ENCODE data around the gene GAPDHS. TPM values are rescaled to one million over a fixed set of nuclear protein-coding genes. Genes with fewer than 3 reads are reported as not detected.

The GAPDHS gene
- total RNA-seq, 1 experiment from 2014 or later, result not detected

GRCh38 chr19:35554076-35554475 is 20.8 kb downstream of the GAPDHS start:
- H3K4me3 ChIP-seq (ENCODE audit: low read length), result no peak overlapping the region
- H3K4me2 ChIP-seq (ENCODE audit: low read depth, low read length, poor library complexity, severe bottlenecking), result no peak overlapping the region
- no peaks in the 10 kb centered on the region for H3K79me2 ChIP-seq (ENCODE audit: low read length)
- H3K9ac ChIP-seq (ENCODE audit: low read length), result no peak overlapping the region
- no peak overlapping the region for H3K27ac ChIP-seq (ENCODE audit: low read length)
- no peak overlapping the region for H2AFZ ChIP-seq (ENCODE audit: low read length)
- peaks cover 4% of the 10 kb centered on the region for H3K4me1 ChIP-seq (ENCODE audit: low read length)
- no peaks in the 10 kb centered on the region for H3K27me3 ChIP-seq (ENCODE audit: low read length)
- no peaks in the 10 kb centered on the region for H3K9me3 ChIP-seq (ENCODE audit: low read length)
- 0 out of 2 replicates have a peak, but pooled peaks cover 5% of the 10 kb centered on the region for H4K20me1 ChIP-seq (ENCODE audit: insufficient read depth, low read depth, low read length)
- H3K9me2 ChIP-seq (replicated peaks; ENCODE audit: insufficient read depth, low read length), result no peaks in the 10 kb centered on the region
- no peak for DNase-seq
- no peaks in the 10 kb centered on the region for H3K36me3 ChIP-seq (ENCODE audit: insufficient read depth, low read length)

GRCh38 chr19:35555301-35556005 is 22.2 kb downstream of the GAPDHS start:
- no peak overlapping the region for H3K4me2 ChIP-seq (ENCODE audit: low read depth, low read length, poor library complexity, severe bottlenecking)
- no peaks in the 10 kb centered on the region for H3K27me3 ChIP-seq (ENCODE audit: low read length)
- H3K36me3 ChIP-seq (ENCODE audit: insufficient read depth, low read length), result no peaks in the 10 kb centered on the region
- peaks cover 11% of the 10 kb centered on the region for H3K4me1 ChIP-seq (ENCODE audit: low read length)
- H3K79me2 ChIP-seq (ENCODE audit: low read length), result no peaks in the 10 kb centered on the region
- no peak overlapping the region for H3K9ac ChIP-seq (ENCODE audit: low read length)
- no peak overlapping the region for H2AFZ ChIP-seq (ENCODE audit: low read length)
- no peaks in the 10 kb centered on the region for H3K9me2 ChIP-seq (replicated peaks; ENCODE audit: insufficient read depth, low read length)
- DNase-seq, result peak; percentile 67
- no peaks in the 10 kb centered on the region for H3K9me3 ChIP-seq (ENCODE audit: low read length)
- H4K20me1 ChIP-seq (ENCODE audit: insufficient read depth, low read depth, low read length), result no peaks in the 10 kb centered on the region
- no peak overlapping the region for H3K4me3 ChIP-seq (ENCODE audit: low read length)
- no peak overlapping the region for H3K27ac ChIP-seq (ENCODE audit: low read length)

DNA sequence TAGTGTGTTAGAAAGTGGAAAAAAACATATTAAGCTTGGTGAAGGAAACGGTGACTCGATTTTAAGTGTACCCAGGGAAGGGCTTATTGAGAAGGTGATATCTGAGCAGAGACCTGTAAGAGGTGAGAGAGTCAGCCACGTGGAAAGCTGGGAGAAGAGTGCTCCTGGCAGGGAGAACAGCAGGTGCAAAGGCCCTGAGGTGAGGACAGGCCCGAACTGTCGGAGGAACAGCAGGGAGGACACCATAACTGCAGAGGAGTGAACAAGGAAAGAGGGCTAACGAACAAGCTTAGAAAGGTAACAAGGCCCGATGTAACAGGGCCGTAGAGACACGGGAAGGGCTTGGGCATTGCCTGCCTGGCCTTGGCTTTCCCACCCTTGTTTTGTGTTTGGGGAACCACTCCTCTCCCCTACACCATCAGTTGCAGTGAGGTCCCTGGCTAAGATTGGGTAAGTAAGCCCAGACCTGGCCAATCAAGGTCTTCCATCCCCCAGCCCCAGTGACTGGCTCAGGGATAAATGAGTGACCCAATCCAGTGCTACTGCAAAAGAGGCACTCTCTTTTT is 22.9 kb downstream of the GAPDHS start:
- Histone ChIP-seq H3K36me3 (ENCODE audit: insufficient read depth, low read length) (no peaks in the 10 kb centered on the region), H3K4me1 (ENCODE audit: low read length) (peaks cover 11% of the 10 kb centered on the region), H3K9ac (ENCODE audit: low read length) (no peak overlapping the region), H3K27me3 (ENCODE audit: low read length) (no peaks in the 10 kb centered on the region), H3K79me2 (ENCODE audit: low read length) (no peaks in the 10 kb centered on the region), H2AFZ (ENCODE audit: low read length) (no peak overlapping the region), H3K4me3 (ENCODE audit: low read length) (no peak overlapping the region), H4K20me1 (ENCODE audit: insufficient read depth, low read depth, low read length) (no peaks in the 10 kb centered on the region), H3K9me3 (ENCODE audit: low read length) (no peaks in the 10 kb centered on the region), H3K27ac (ENCODE audit: low read length) (no peak overlapping the region), H3K4me2 (ENCODE audit: low read depth, low read length, poor library complexity, severe bottlenecking) (no peak overlapping the region), H3K9me2 (replicated peaks; ENCODE audit: insufficient read depth, low read length) (no peaks in the 10 kb centered on the region)
- no peak for DNase-seq

- H3K4me1 ChIP-seq (ENCODE audit: low read length), result peaks cover 11% of the 10 kb centered on the region
- no peaks in the 10 kb centered on the region for H4K20me1 ChIP-seq (ENCODE audit: insufficient read depth, low read depth, low read length)
- H2AFZ ChIP-seq (ENCODE audit: low read length), result no peak overlapping the region
- H3K27me3 ChIP-seq (ENCODE audit: low read length), result no peaks in the 10 kb centered on the region
- no peaks in the 10 kb centered on the region for H3K36me3 ChIP-seq (ENCODE audit: insufficient read depth, low read length)
- no peaks in the 10 kb centered on the region for H3K9me3 ChIP-seq (ENCODE audit: low read length)
- no peaks in the 10 kb centered on the region for H3K9me2 ChIP-seq (replicated peaks; ENCODE audit: insufficient read depth, low read length)
- H3K4me2 ChIP-seq (ENCODE audit: low read depth, low read length, poor library complexity, severe bottlenecking), result no peak overlapping the region
- no peak overlapping the region for H3K4me3 ChIP-seq (ENCODE audit: low read length)
- no peak for DNase-seq
- no peaks in the 10 kb centered on the region for H3K79me2 ChIP-seq (ENCODE audit: low read length)
- no peak overlapping the region for H3K9ac ChIP-seq (ENCODE audit: low read length)
- no peak overlapping the region for H3K27ac ChIP-seq (ENCODE audit: low read length)
These were observed 23.7 kb downstream of the GAPDHS start for GRCh38 chr19:35556846-35557538.

GRCh38 chr19:35557539-35558399 is 24.5 kb downstream of the GAPDHS start:
- Histone ChIP-seq H3K9ac (ENCODE audit: low read length) (no peak overlapping the region), H3K79me2 (ENCODE audit: low read length) (no peaks in the 10 kb centered on the region), H4K20me1 (ENCODE audit: insufficient read depth, low read depth, low read length) (no peaks in the 10 kb centered on the region), H3K4me1 (ENCODE audit: low read length) (peaks cover 11% of the 10 kb centered on the region), H3K4me2 (ENCODE audit: low read depth, low read length, poor library complexity, severe bottlenecking) (no peak overlapping the region), H3K4me3 (ENCODE audit: low read length) (no peak overlapping the region), H3K9me2 (replicated peaks; ENCODE audit: insufficient read depth, low read length) (no peaks in the 10 kb centered on the region), H3K27ac (ENCODE audit: low read length) (no peak overlapping the region), H2AFZ (ENCODE audit: low read length) (no peak overlapping the region), H3K36me3 (ENCODE audit: insufficient read depth, low read length) (no peaks in the 10 kb centered on the region), H3K9me3 (ENCODE audit: low read length) (no peaks in the 10 kb centered on the region), H3K27me3 (ENCODE audit: low read length) (no peaks in the 10 kb centered on the region)
- DNase-seq, result no peak

GRCh38 chr19:35558400-35559280 is 25.4 kb downstream of the GAPDHS start:
- Histone ChIP-seq H3K9ac (ENCODE audit: low read length) (no peak overlapping the region), H3K4me1 (ENCODE audit: low read length) (peaks cover 11% of the 10 kb centered on the region), H3K9me2 (replicated peaks; ENCODE audit: insufficient read depth, low read length) (no peaks in the 10 kb centered on the region), H2AFZ (ENCODE audit: low read length) (no peak overlapping the region), H3K9me3 (ENCODE audit: low read length) (no peaks in the 10 kb centered on the region), H3K4me3 (ENCODE audit: low read length) (no peak overlapping the region; the same call in 1 of the 2 replicates), H3K36me3 (ENCODE audit: insufficient read depth, low read length) (no peaks in the 10 kb centered on the region), H4K20me1 (ENCODE audit: insufficient read depth, low read depth, low read length) (no peaks in the 10 kb centered on the region), H3K79me2 (ENCODE audit: low read length) (no peaks in the 10 kb centered on the region), H3K27me3 (ENCODE audit: low read length) (no peaks in the 10 kb centered on the region), H3K4me2 (ENCODE audit: low read depth, low read length, poor library complexity, severe bottlenecking) (no peak overlapping the region), H3K27ac (ENCODE audit: low read length) (no peak overlapping the region)
- no peak for DNase-seq

GRCh38 chr19:35559281-35559659 is 26.0 kb downstream of the GAPDHS start:
- no peaks in the 10 kb centered on the region for H3K9me2 ChIP-seq (replicated peaks; ENCODE audit: insufficient read depth, low read length)
- no peaks in the 10 kb centered on the region for H3K27me3 ChIP-seq (ENCODE audit: low read length)
- H3K79me2 ChIP-seq (ENCODE audit: low read length), result no peaks in the 10 kb centered on the region
- H3K4me2 ChIP-seq (ENCODE audit: low read depth, low read length, poor library complexity, severe bottlenecking), result no peak overlapping the region
- no peak overlapping the region for H3K9ac ChIP-seq (ENCODE audit: low read length)
- H3K27ac ChIP-seq (ENCODE audit: low read length), result no peak overlapping the region
- H2AFZ ChIP-seq (ENCODE audit: low read length), result no peak overlapping the region
- H3K36me3 ChIP-seq (ENCODE audit: insufficient read depth, low read length), result no peaks in the 10 kb centered on the region
- peak; percentile 87 for DNase-seq
- H3K4me1 ChIP-seq (ENCODE audit: low read length), result peaks cover 11% of the 10 kb centered on the region
- no peaks in the 10 kb centered on the region for H3K9me3 ChIP-seq (ENCODE audit: low read length)
- no peak overlapping the region; the same call in 1 of the 2 replicates for H3K4me3 ChIP-seq (ENCODE audit: low read length)
- no peaks in the 10 kb centered on the region for H4K20me1 ChIP-seq (ENCODE audit: insufficient read depth, low read depth, low read length)
